HepG2 (cell line): ENCODE results near the gene ZBTB46. TPM values are rescaled to one million over a fixed set of nuclear protein-coding genes. Genes with fewer than 3 reads are reported as not detected.

Source experiments
- ATRX ChIP-seq: sonication (generic); formaldehyde crosslinking; IDR thresholded peaks from 2 replicates; pipeline ENCODE4 v1.4.0; 2020; ENCODE audit warnings: missing genetic modification reagents, borderline replicate concordance
- PCBP2 ChIP-seq: fragments of 200-400 bp; formaldehyde crosslinking; optimal IDR thresholded peaks from 2 replicates; pipeline ENCODE3; 2018; ENCODE audit warnings: low read length, low read depth; ENCODE audit not compliant: poor library complexity, severe bottlenecking
- SRSF9 ChIP-seq: fragments of 200-400 bp; formaldehyde crosslinking; IDR thresholded peaks from 2 replicates; pipeline ENCODE4 v1.6.1; 2018; ENCODE audit warnings: borderline replicate concordance, mild to moderate bottlenecking, low read depth, low read length; ENCODE audit not compliant: insufficient read depth, poor library complexity, severe bottlenecking
- ZNF205 ChIP-seq: IDR thresholded peaks from 2 replicates; pipeline ENCODE4 v1.6.1; 2018; ENCODE audit warnings: missing biosample characterization, missing genetic modification reagents
- ZNF572 ChIP-seq: sonication (generic); formaldehyde crosslinking; IDR thresholded peaks from 2 replicates; pipeline ENCODE4 v1.5.1; 2020; ENCODE audit warnings: mild to moderate bottlenecking, missing genetic modification reagents
- ZNF703 ChIP-seq: sonication (generic); formaldehyde crosslinking; IDR thresholded peaks from 2 replicates; pipeline ENCODE4 v1.5.1; 2020; ENCODE audit warnings: missing genetic modification reagents, mild to moderate bottlenecking, moderate library complexity, borderline replicate concordance
- polyA plus RNA-seq, 8 experiments: library from polyadenylated mRNA; depleted of rRNA in 3 of 8; stranded (reverse) in 7 of 8; unstranded in 1 of 8; fragments of >200 nt; fragmentation: Illumina TruSeq in 4 of 8; extraction: Trizol in 4 of 8; gene quantifications; 2 replicates each; pipeline versions ENCODE4 v1.2.1 to v1.2.3, GENCODE V29; 2011 to 2016; ENCODE audit warnings: low read depth in 4 of 8, missing spikeins in 1 of 8, mixed read lengths in 1 of 8; ENCODE audit not compliant: insufficient read depth in 1 of 8
- total RNA-seq, 5 experiments: library from RNA; depleted of rRNA; stranded (reverse); fragments of >200 nt; fragmentation: Illumina TruSeq; extraction: Trizol; gene quantifications; 2 replicates each; pipeline ENCODE4 v1.2.3, GENCODE V29; 2016; ENCODE audit warnings: low read depth in 1 of 5
- TF ChIP-seq, protein P1 (sequence below): sonication (generic); formaldehyde crosslinking; IDR thresholded peaks from 2 replicates; pipeline ENCODE4 v1.5.1; 2020; ENCODE audit warnings: mild to moderate bottlenecking, missing genetic modification reagents, borderline replicate concordance
- TF ChIP-seq, protein P2 (sequence below): sonication (generic); formaldehyde crosslinking; IDR thresholded peaks from 2 replicates; pipeline ENCODE4 v1.4.0; 2020; ENCODE audit warnings: missing genetic modification reagents, borderline replicate concordance
- TF ChIP-seq, protein P3 (sequence below): sonication (generic); formaldehyde crosslinking; IDR thresholded peaks from 2 replicates; pipeline ENCODE4 v1.8.1; 2023; ENCODE audit warnings: mild to moderate bottlenecking, moderate library complexity, missing genetic modification reagents
- TF ChIP-seq, protein P4 (sequence below): sonication (generic); formaldehyde crosslinking; IDR thresholded peaks from 2 replicates; pipeline ENCODE4 v1.4.0; 2020; ENCODE audit warnings: mild to moderate bottlenecking, missing genetic modification reagents
- TF ChIP-seq, protein P5 (sequence below): sonication (generic); formaldehyde crosslinking; IDR thresholded peaks from 2 replicates; pipeline ENCODE4 v1.5.0; 2020; ENCODE audit warnings: missing genetic modification reagents, mild to moderate bottlenecking, borderline replicate concordance
- TF ChIP-seq, protein P6 (sequence below): sonication (generic); formaldehyde crosslinking; IDR thresholded peaks from 2 replicates; pipeline ENCODE4 v1.5.1; 2020; ENCODE audit warnings: missing genetic modification reagents, mild to moderate bottlenecking, borderline replicate concordance
- TF ChIP-seq, protein P7 (sequence below): sonication (generic); formaldehyde crosslinking; IDR thresholded peaks from 2 replicates; pipeline ENCODE4 v1.4.0; 2020; ENCODE audit warnings: mild to moderate bottlenecking, low read depth, missing genetic modification reagents

ZBTB46 gene
- total and polyA plus RNA-seq, 2 of the 13 experiments (the other 11 are each of a cell fraction or from before 2014, with no cell fraction given): 1.6 to 13.5 TPM

DNA sequence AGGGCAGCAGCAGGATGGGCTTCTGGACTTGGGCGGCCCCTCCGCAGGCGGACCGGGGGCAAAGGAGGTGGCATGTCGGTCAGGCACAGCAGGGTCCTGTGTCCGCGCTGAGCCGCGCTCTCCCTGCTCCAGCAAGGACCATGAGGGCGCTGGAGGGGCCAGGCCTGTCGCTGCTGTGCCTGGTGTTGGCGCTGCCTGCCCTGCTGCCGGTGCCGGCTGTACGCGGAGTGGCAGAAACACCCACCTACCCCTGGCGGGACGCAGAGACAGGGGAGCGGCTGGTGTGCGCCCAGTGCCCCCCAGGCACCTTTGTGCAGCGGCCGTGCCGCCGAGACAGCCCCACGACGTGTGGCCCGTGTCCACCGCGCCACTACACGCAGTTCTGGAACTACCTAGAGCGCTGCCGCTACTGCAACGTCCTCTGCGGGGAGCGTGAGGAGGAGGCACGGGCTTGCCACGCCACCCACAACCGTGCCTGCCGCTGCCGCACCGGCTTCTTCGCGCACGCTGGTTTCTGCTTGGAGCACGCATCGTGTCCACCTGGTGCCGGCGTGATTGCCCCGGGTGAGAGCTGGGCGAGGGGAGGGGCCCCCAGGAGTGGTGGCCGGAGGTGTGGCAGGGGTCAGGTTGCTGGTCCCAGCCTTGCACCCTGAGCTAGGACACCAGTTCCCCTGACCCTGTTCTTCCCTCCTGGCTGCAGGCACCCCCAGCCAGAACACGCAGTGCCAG lies 134.3 kb downstream of the ZBTB46 start, which contains the start of gene TNFRSF6B (continued):
- TF ChIP-seq, protein P1, sequence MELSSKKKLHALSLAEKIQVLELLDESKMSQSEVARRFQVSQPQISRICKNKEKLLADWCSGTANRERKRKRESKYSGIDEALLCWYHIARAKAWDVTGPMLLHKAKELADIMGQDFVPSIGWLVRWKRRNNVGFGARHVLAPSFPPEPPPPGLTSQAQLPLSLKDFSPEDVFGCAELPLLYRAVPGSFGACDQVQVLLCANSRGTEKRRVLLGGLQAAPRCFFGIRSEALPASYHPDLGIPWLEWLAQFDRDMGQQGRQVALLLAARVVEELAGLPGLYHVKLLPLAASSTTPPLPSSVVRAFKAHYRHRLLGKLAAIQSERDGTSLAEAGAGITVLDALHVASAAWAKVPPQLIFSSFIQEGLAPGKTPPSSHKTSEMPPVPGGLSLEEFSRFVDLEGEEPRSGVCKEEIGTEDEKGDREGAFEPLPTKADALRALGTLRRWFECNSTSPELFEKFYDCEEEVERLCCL: 0 out of 2 replicates have a peak, but pooled peaks have one; percentile 58
- peak; percentile 3; the same call in 1 of the 2 replicates for TF ChIP-seq ZNF572 (CRISPR knock-in tag)
- TF ChIP-seq SRSF9: no peak
- no peak for TF ChIP-seq PCBP2
- TF ChIP-seq, protein P2, sequence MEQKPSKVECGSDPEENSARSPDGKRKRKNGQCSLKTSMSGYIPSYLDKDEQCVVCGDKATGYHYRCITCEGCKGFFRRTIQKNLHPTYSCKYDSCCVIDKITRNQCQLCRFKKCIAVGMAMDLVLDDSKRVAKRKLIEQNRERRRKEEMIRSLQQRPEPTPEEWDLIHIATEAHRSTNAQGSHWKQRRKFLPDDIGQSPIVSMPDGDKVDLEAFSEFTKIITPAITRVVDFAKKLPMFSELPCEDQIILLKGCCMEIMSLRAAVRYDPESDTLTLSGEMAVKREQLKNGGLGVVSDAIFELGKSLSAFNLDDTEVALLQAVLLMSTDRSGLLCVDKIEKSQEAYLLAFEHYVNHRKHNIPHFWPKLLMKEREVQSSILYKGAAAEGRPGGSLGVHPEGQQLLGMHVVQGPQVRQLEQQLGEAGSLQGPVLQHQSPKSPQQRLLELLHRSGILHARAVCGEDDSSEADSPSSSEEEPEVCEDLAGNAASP (CRISPR knock-in tag): peak; percentile 8; the same call in 1 of the 2 replicates
- no peak; the same call in 1 of the 2 replicates for TF ChIP-seq ZNF703 (CRISPR knock-in tag)
- TF ChIP-seq, protein P3, sequence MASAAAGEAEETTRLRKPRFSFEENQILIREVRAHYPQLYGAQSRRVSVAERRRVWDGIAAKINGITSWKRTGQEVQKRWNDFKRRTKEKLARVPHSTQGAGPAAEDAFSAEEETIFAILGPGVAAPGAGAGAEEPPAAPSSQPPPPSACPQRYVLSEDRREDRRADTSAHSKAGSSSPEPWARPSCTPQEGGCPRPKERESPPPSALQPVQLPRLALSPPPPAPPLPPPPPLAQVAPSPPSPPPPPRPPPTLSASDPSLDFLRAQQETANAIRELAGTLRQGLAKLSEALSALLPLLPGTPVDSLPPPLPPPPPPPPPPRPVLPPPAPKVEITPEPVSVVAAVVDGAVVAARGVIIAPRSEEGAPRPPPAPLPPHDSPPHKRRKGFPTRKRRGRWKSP (CRISPR knock-in tag): 0 out of 2 replicates have a peak, but pooled peaks have one; percentile 14
- TF ChIP-seq, protein P4, sequence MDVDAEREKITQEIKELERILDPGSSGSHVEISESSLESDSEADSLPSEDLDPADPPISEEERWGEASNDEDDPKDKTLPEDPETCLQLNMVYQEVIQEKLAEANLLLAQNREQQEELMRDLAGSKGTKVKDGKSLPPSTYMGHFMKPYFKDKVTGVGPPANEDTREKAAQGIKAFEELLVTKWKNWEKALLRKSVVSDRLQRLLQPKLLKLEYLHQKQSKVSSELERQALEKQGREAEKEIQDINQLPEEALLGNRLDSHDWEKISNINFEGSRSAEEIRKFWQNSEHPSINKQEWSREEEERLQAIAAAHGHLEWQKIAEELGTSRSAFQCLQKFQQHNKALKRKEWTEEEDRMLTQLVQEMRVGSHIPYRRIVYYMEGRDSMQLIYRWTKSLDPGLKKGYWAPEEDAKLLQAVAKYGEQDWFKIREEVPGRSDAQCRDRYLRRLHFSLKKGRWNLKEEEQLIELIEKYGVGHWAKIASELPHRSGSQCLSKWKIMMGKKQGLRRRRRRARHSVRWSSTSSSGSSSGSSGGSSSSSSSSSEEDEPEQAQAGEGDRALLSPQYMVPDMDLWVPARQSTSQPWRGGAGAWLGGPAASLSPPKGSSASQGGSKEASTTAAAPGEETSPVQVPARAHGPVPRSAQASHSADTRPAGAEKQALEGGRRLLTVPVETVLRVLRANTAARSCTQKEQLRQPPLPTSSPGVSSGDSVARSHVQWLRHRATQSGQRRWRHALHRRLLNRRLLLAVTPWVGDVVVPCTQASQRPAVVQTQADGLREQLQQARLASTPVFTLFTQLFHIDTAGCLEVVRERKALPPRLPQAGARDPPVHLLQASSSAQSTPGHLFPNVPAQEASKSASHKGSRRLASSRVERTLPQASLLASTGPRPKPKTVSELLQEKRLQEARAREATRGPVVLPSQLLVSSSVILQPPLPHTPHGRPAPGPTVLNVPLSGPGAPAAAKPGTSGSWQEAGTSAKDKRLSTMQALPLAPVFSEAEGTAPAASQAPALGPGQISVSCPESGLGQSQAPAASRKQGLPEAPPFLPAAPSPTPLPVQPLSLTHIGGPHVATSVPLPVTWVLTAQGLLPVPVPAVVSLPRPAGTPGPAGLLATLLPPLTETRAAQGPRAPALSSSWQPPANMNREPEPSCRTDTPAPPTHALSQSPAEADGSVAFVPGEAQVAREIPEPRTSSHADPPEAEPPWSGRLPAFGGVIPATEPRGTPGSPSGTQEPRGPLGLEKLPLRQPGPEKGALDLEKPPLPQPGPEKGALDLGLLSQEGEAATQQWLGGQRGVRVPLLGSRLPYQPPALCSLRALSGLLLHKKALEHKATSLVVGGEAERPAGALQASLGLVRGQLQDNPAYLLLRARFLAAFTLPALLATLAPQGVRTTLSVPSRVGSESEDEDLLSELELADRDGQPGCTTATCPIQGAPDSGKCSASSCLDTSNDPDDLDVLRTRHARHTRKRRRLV (CRISPR knock-in tag): no peak
- peak; percentile 20; the same call in 1 of the 2 replicates for TF ChIP-seq ZNF205 (CRISPR knock-in tag)
- no peak for TF ChIP-seq ATRX (CRISPR knock-in tag)
- TF ChIP-seq, protein P5, sequence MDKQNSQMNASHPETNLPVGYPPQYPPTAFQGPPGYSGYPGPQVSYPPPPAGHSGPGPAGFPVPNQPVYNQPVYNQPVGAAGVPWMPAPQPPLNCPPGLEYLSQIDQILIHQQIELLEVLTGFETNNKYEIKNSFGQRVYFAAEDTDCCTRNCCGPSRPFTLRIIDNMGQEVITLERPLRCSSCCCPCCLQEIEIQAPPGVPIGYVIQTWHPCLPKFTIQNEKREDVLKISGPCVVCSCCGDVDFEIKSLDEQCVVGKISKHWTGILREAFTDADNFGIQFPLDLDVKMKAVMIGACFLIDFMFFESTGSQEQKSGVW (CRISPR knock-in tag): no peak
- TF ChIP-seq, protein P6, sequence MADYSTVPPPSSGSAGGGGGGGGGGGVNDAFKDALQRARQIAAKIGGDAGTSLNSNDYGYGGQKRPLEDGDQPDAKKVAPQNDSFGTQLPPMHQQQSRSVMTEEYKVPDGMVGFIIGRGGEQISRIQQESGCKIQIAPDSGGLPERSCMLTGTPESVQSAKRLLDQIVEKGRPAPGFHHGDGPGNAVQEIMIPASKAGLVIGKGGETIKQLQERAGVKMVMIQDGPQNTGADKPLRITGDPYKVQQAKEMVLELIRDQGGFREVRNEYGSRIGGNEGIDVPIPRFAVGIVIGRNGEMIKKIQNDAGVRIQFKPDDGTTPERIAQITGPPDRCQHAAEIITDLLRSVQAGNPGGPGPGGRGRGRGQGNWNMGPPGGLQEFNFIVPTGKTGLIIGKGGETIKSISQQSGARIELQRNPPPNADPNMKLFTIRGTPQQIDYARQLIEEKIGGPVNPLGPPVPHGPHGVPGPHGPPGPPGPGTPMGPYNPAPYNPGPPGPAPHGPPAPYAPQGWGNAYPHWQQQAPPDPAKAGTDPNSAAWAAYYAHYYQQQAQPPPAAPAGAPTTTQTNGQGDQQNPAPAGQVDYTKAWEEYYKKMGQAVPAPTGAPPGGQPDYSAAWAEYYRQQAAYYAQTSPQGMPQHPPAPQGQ: no peak
- TF ChIP-seq, protein P7, sequence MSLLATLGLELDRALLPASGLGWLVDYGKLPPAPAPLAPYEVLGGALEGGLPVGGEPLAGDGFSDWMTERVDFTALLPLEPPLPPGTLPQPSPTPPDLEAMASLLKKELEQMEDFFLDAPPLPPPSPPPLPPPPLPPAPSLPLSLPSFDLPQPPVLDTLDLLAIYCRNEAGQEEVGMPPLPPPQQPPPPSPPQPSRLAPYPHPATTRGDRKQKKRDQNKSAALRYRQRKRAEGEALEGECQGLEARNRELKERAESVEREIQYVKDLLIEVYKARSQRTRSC (CRISPR knock-in tag): no peak
